NCI-H2171 treated with DMSO at 0.1 percent for 48 hours (cell line): Measurements from ENCODE around the gene DNAJC5G.
"Not testable (repeated sequence)": the region's sequence is repeated elsewhere in the genome, so short reads cannot be mapped to it uniquely, and the experiment has no call there.

Experiments used
- DNase-seq: peaks from one replicate; lab custom pipeline; 2025; lab: John Stamatoyannopoulos, UW

DNAJC5G gene

GRCh38 chr2:27255187-27255586 lies 20.0 kb upstream of the DNAJC5G start:
- DNase-seq, result no peak

- no peak for DNase-seq
Observed at GRCh38 chr2:27255660-27256059, 19.6 kb upstream of the DNAJC5G start.

GRCh38 chr2:27256855-27257454 lies 18.3 kb upstream of the DNAJC5G start:
- no peak for DNase-seq

GRCh38 chr2:27258051-27258450 lies 17.2 kb upstream of the DNAJC5G start:
- DNase-seq, result no peak

GRCh38 chr2:27261241-27261925 lies 13.8 kb upstream of the DNAJC5G start:
- no peak for DNase-seq

GRCh38 chr2:27261926-27262298 lies 13.3 kb upstream of the DNAJC5G start:
- no peak for DNase-seq

GRCh38 chr2:27262379-27263286 lies 12.6 kb upstream of the DNAJC5G start, which contains the start of gene SLC30A3:
Gene SLC30A3, minus strand, starts transcription at chr2:27263047. Its CDS starts 141 bp downstream, at chr2:27262906.
- peak; percentile 46 for DNase-seq

GRCh38 chr2:27263287-27264252 lies 11.7 kb upstream of the DNAJC5G start:
- DNase-seq, result peak; percentile 48

GRCh38 chr2:27264253-27264752 lies 10.9 kb upstream of the DNAJC5G start:
- peak; percentile 48 for DNase-seq

GRCh38 chr2:27264753-27265535 lies 10.3 kb upstream of the DNAJC5G start:
- peak; percentile 87 for DNase-seq

- DNase-seq, result no peak
Observed at GRCh38 chr2:27265536-27265870, 9.7 kb upstream of the DNAJC5G start.

GRCh38 chr2:27268296-27268695 lies 6.9 kb upstream of the DNAJC5G start:
- not testable (repeated sequence) for DNase-seq

GRCh38 chr2:27270131-27270530 lies 5.1 kb upstream of the DNAJC5G start:
- no peak for DNase-seq

GRCh38 chr2:27270670-27271069 lies 4.6 kb upstream of the DNAJC5G start:
- DNase-seq, result no peak

- no peak for DNase-seq
Observed at GRCh38 chr2:27271631-27272340, 3.4 kb upstream of the DNAJC5G start.

GRCh38 chr2:27272537-27273522 lies 2.4 kb upstream of the DNAJC5G start:
- DNase-seq, result not testable (repeated sequence)

- no peak for DNase-seq
Observed at GRCh38 chr2:27278010-27278409, 2.8 kb downstream of the DNAJC5G start.

GRCh38 chr2:27280826-27281225 lies 5.6 kb downstream of the DNAJC5G start:
- no peak for DNase-seq

- DNase-seq, result no peak
Observed at GRCh38 chr2:27281442-27281841, 6.2 kb downstream of the DNAJC5G start.
